ENCODE data around the gene ADSL. TPM values are rescaled to one million over a fixed set of nuclear protein-coding genes. Genes with fewer than 3 reads are reported as not detected.

ADSL gene
- polyA plus RNA-seq, 2 donors = 22.0 to 33.3 TPM

- H3K9me3 ChIP-seq (ENCODE audit: control insufficient read depth in 2 of 2, insufficient read depth in 1 of 2, low read depth in 1 of 2, low read length in 1 of 2) = no peaks in the 10 kb centered on the region
- no peak overlapping the region for H3K27ac ChIP-seq (ENCODE audit: low read depth in 2 of 2, low read length in 1 of 2)
- no peaks in the 10 kb centered on the region for H3K27me3 ChIP-seq (ENCODE audit: control insufficient read depth in 1 of 2, insufficient read depth in 2 of 2, low read length in 2 of 2)
- no peaks in the 10 kb centered on the region for H3K4me1 ChIP-seq (ENCODE audit: control insufficient read depth in 2 of 2, insufficient read depth in 2 of 2, low read length in 1 of 2)
- H3K4me3 ChIP-seq (ENCODE audit: low read depth in 1 of 2, low read length in 2 of 2) = no peak overlapping the region
- H3K36me3 ChIP-seq (ENCODE audit: control insufficient read depth in 2 of 2, insufficient read depth in 2 of 2, low read length in 1 of 2) = peaks cover 22 to 46% of the 10 kb centered on the region in 2 donors
- 96 to 98% methylated on average over 5 of the region's 5 CpGs for WGBS, 2 donors
Measured at GRCh38 chr22:40361100-40361499, 14.8 kb downstream of the ADSL start.

GRCh38 chr22:40363059-40363458 lies 16.8 kb downstream of the ADSL start:
- WGBS, 2 donors = 86 to 94% methylated on average over 3 of the region's 3 CpGs
- Histone ChIP-seq H3K27ac (ENCODE audit: low read depth in 2 of 2, low read length in 1 of 2) (no peak overlapping the region), H3K4me1 (ENCODE audit: control insufficient read depth in 2 of 2, insufficient read depth in 2 of 2, low read length in 1 of 2) (no peaks in the 10 kb centered on the region), H3K4me3 (ENCODE audit: low read depth in 1 of 2, low read length in 2 of 2) (no peak overlapping the region), H3K36me3 (ENCODE audit: control insufficient read depth in 2 of 2, insufficient read depth in 2 of 2, low read length in 1 of 2) (peaks cover 22 to 47% of the 10 kb centered on the region in 2 donors), H3K9me3 (ENCODE audit: control insufficient read depth in 2 of 2, insufficient read depth in 1 of 2, low read depth in 1 of 2, low read length in 1 of 2) (no peaks in the 10 kb centered on the region), H3K27me3 (ENCODE audit: control insufficient read depth in 1 of 2, insufficient read depth in 2 of 2, low read length in 2 of 2) (no peaks in the 10 kb centered on the region)

GRCh38 chr22:40364431-40364830 lies 18.1 kb downstream of the ADSL start:
- Histone ChIP-seq H3K27me3 (ENCODE audit: control insufficient read depth in 1 of 2, insufficient read depth in 2 of 2, low read length in 2 of 2) (no peaks in the 10 kb centered on the region), H3K9me3 (ENCODE audit: control insufficient read depth in 2 of 2, insufficient read depth in 1 of 2, low read depth in 1 of 2, low read length in 1 of 2) (no peaks in the 10 kb centered on the region), H3K4me3 (ENCODE audit: low read depth in 1 of 2, low read length in 2 of 2) (no peak overlapping the region), H3K4me1 (ENCODE audit: control insufficient read depth in 2 of 2, insufficient read depth in 2 of 2, low read length in 1 of 2) (no peaks in the 10 kb centered on the region), H3K36me3 (ENCODE audit: control insufficient read depth in 2 of 2, insufficient read depth in 2 of 2, low read length in 1 of 2) (peaks cover 14 to 42% of the 10 kb centered on the region in 2 donors), H3K27ac (ENCODE audit: low read depth in 2 of 2, low read length in 1 of 2) (no peak overlapping the region)
- WGBS, 2 donors = 81 to 84% methylated on average over 1 of the region's 1 CpG

GRCh38 chr22:40366068-40366467 lies 19.8 kb downstream of the ADSL start:
- Histone ChIP-seq H3K36me3 (ENCODE audit: control insufficient read depth in 2 of 2, insufficient read depth in 2 of 2, low read length in 1 of 2) (peaks cover 14 to 34% of the 10 kb centered on the region in 2 donors), H3K27me3 (ENCODE audit: control insufficient read depth in 1 of 2, insufficient read depth in 2 of 2, low read length in 2 of 2) (no peaks in the 10 kb centered on the region), H3K27ac (ENCODE audit: low read depth in 2 of 2, low read length in 1 of 2) (no peak overlapping the region), H3K4me1 (ENCODE audit: control insufficient read depth in 2 of 2, insufficient read depth in 2 of 2, low read length in 1 of 2) (no peaks in the 10 kb centered on the region), H3K4me3 (ENCODE audit: low read depth in 1 of 2, low read length in 2 of 2) (no peak overlapping the region), H3K9me3 (ENCODE audit: control insufficient read depth in 2 of 2, insufficient read depth in 1 of 2, low read depth in 1 of 2, low read length in 1 of 2) (no peaks in the 10 kb centered on the region)
- 93 to 94% methylated on average over 2 of the region's 2 CpGs for WGBS, 2 donors

GRCh38 chr22:40367342-40367741 lies 21.0 kb downstream of the ADSL start:
- WGBS, 2 donors = 53 to 60% methylated on average over 6 of the region's 6 CpGs
- no peak overlapping the region for H3K27ac ChIP-seq (ENCODE audit: low read depth in 2 of 2, low read length in 1 of 2)
- H3K36me3 ChIP-seq (ENCODE audit: control insufficient read depth in 2 of 2, insufficient read depth in 2 of 2, low read length in 1 of 2) = peaks cover 10 to 21% of the 10 kb centered on the region in 2 donors

GRCh38 chr22:40368016-40368415 lies 21.7 kb downstream of the ADSL start:
- H3K4me3 ChIP-seq (ENCODE audit: low read depth in 1 of 2, low read length in 2 of 2) = no peak overlapping the region
- H3K4me1 ChIP-seq (ENCODE audit: control insufficient read depth in 2 of 2, insufficient read depth in 2 of 2, low read length in 1 of 2) = no peaks in the 10 kb centered on the region
- no peak overlapping the region for H3K27ac ChIP-seq (ENCODE audit: low read depth in 2 of 2, low read length in 1 of 2)
- WGBS, 2 donors = 82 to 84% methylated on average over 6 of the region's 6 CpGs
- no peaks in the 10 kb centered on the region for H3K27me3 ChIP-seq (ENCODE audit: control insufficient read depth in 1 of 2, insufficient read depth in 2 of 2, low read length in 2 of 2)
- peaks cover 10 to 16% of the 10 kb centered on the region in 2 donors for H3K36me3 ChIP-seq (ENCODE audit: control insufficient read depth in 2 of 2, insufficient read depth in 2 of 2, low read length in 1 of 2)
- H3K9me3 ChIP-seq (ENCODE audit: control insufficient read depth in 2 of 2, insufficient read depth in 1 of 2, low read depth in 1 of 2, low read length in 1 of 2) = no peaks in the 10 kb centered on the region

More at GRCh38 chr22:40367342-40367741, 21.0 kb downstream of the ADSL start:
- Histone ChIP-seq H3K9me3 (ENCODE audit: control insufficient read depth in 2 of 2, insufficient read depth in 1 of 2, low read depth in 1 of 2, low read length in 1 of 2) (no peaks in the 10 kb centered on the region), H3K4me1 (ENCODE audit: control insufficient read depth in 2 of 2, insufficient read depth in 2 of 2, low read length in 1 of 2) (no peaks in the 10 kb centered on the region), H3K27me3 (ENCODE audit: control insufficient read depth in 1 of 2, insufficient read depth in 2 of 2, low read length in 2 of 2) (no peaks in the 10 kb centered on the region), H3K4me3 (ENCODE audit: low read depth in 1 of 2, low read length in 2 of 2) (no peak overlapping the region)

- no peaks in the 10 kb centered on the region for H3K4me1 ChIP-seq (ENCODE audit: control insufficient read depth in 2 of 2, insufficient read depth in 2 of 2, low read length in 1 of 2)
- no peak overlapping the region for H3K4me3 ChIP-seq (ENCODE audit: low read depth in 1 of 2, low read length in 2 of 2)
- H3K27me3 ChIP-seq (ENCODE audit: control insufficient read depth in 1 of 2, insufficient read depth in 2 of 2, low read length in 2 of 2) = no peaks in the 10 kb centered on the region
- no peak overlapping the region for H3K27ac ChIP-seq (ENCODE audit: low read depth in 2 of 2, low read length in 1 of 2)
- H3K9me3 ChIP-seq (ENCODE audit: control insufficient read depth in 2 of 2, insufficient read depth in 1 of 2, low read depth in 1 of 2, low read length in 1 of 2) = no peaks in the 10 kb centered on the region
- 80 to 90% methylated on average over 3 of the region's 3 CpGs for WGBS, 2 donors
- peaks cover 10 to 15% of the 10 kb centered on the region in 2 donors for H3K36me3 ChIP-seq (ENCODE audit: control insufficient read depth in 2 of 2, insufficient read depth in 2 of 2, low read length in 1 of 2)
Measured at GRCh38 chr22:40368836-40369235, 22.5 kb downstream of the ADSL start.

GRCh38 chr22:40374567-40374966 lies 28.3 kb downstream of the ADSL start:
- Histone ChIP-seq H3K27ac (ENCODE audit: low read depth in 2 of 2, low read length in 1 of 2) (no peak overlapping the region), H3K36me3 (ENCODE audit: control insufficient read depth in 2 of 2, insufficient read depth in 2 of 2, low read length in 1 of 2) (no peaks in the 10 kb centered on the region), H3K4me3 (ENCODE audit: low read depth in 1 of 2, low read length in 2 of 2) (no peak overlapping the region), H3K4me1 (ENCODE audit: control insufficient read depth in 2 of 2, insufficient read depth in 2 of 2, low read length in 1 of 2) (no peaks in the 10 kb centered on the region), H3K9me3 (ENCODE audit: control insufficient read depth in 2 of 2, insufficient read depth in 1 of 2, low read depth in 1 of 2, low read length in 1 of 2) (no peaks in the 10 kb centered on the region), H3K27me3 (ENCODE audit: control insufficient read depth in 1 of 2, insufficient read depth in 2 of 2, low read length in 2 of 2) (no peaks in the 10 kb centered on the region)
- 95 to 97% methylated on average over 8 of the region's 8 CpGs for WGBS, 2 donors

GRCh38 chr22:40376149-40376548 lies 29.8 kb downstream of the ADSL start:
- Histone ChIP-seq H3K27ac (ENCODE audit: low read depth in 2 of 2, low read length in 1 of 2) (no peak overlapping the region), H3K27me3 (ENCODE audit: control insufficient read depth in 1 of 2, insufficient read depth in 2 of 2, low read length in 2 of 2) (no peaks in the 10 kb centered on the region), H3K36me3 (ENCODE audit: control insufficient read depth in 2 of 2, insufficient read depth in 2 of 2, low read length in 1 of 2) (no peaks in the 10 kb centered on the region), H3K4me3 (ENCODE audit: low read depth in 1 of 2, low read length in 2 of 2) (no peak overlapping the region), H3K9me3 (ENCODE audit: control insufficient read depth in 2 of 2, insufficient read depth in 1 of 2, low read depth in 1 of 2, low read length in 1 of 2) (no peaks in the 10 kb centered on the region), H3K4me1 (ENCODE audit: control insufficient read depth in 2 of 2, insufficient read depth in 2 of 2, low read length in 1 of 2) (no peaks in the 10 kb centered on the region)
- 63 to 76% methylated on average over 5 of the region's 5 CpGs for WGBS, 2 donors

- H3K9me3 ChIP-seq (ENCODE audit: control insufficient read depth in 2 of 2, insufficient read depth in 1 of 2, low read depth in 1 of 2, low read length in 1 of 2) = no peaks in the 10 kb centered on the region
- no peak overlapping the region for H3K27ac ChIP-seq (ENCODE audit: low read depth in 2 of 2, low read length in 1 of 2)
- no peaks in the 10 kb centered on the region for H3K4me1 ChIP-seq (ENCODE audit: control insufficient read depth in 2 of 2, insufficient read depth in 2 of 2, low read length in 1 of 2)
- H3K27me3 ChIP-seq (ENCODE audit: control insufficient read depth in 1 of 2, insufficient read depth in 2 of 2, low read length in 2 of 2) = no peaks in the 10 kb centered on the region
- no peak overlapping the region for H3K4me3 ChIP-seq (ENCODE audit: low read depth in 1 of 2, low read length in 2 of 2)
- no peaks in the 10 kb centered on the region for H3K36me3 ChIP-seq (ENCODE audit: control insufficient read depth in 2 of 2, insufficient read depth in 2 of 2, low read length in 1 of 2)
- 77 to 91% methylated on average over 2 of the region's 2 CpGs for WGBS, 2 donors
Measured at GRCh38 chr22:40377931-40378330, 31.6 kb downstream of the ADSL start.
